ENCODE measurements around the gene PDE5A. TPM values are rescaled to one million over a fixed set of nuclear protein-coding genes. Genes with fewer than 3 reads are reported as not detected.
"Not testable (repeated sequence)": the region's sequence is repeated elsewhere in the genome, so short reads cannot be mapped to it uniquely, and the experiment has no call there.

Gene PDE5A
- total and polyA plus RNA-seq, 12 donors = 1.5 to 17.4 (median 9.9) TPM

DNA sequence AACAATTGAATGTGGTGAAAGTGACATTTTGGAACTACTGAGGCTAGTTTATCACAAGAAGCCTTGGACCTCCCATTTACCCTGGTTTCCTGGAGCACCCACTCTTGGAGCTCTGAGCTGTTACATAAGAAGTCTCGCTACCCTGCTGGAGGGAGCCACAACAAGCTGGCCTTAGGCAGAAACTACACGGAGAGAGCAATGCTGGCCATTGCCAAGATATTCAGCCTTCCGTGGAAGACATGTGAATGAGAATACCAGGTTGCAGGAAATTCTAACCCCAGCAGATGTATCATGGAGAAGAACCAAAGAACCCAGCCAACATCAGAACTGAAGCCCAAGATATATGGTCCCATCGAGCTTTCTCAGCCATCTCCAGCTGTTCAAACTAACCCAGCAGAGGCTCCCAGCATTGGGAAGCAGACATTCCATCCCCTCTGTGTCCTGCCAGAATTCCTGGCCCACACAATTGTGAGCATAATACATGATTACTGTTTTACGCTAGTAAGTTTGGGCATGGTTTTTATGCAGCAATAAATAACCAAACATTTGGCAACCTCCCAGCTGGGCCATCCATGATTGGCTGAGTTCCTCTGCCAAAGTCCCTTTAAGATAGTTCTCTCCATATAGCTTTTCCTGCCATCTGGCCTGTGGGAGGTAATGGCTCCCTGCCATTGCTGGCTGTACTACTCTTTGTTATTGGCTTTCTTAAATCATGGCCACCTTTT lies 17.9 kb upstream of the PDE5A start:
- Histone ChIP-seq H3K36me3 (no peaks in the 10 kb centered on the region), H3K4me3 (no peak overlapping the region), H3K4me1 (peaks cover 0 to 12% (median 0%) of the 10 kb centered on the region in 9 donors), H3K27ac (peak overlapping the region in 7 of 10 donors; percentile 4 to 65 (median 49)), H3K27me3 (no peaks in the 10 kb centered on the region), H3K9me3 (no peaks in the 10 kb centered on the region)
- WGBS, 2 donors = 48 to 77% methylated on average over 5 of the region's 5 CpGs
- peak in 1 of 2 donors; percentile 49 for DNase-seq
- TF ChIP-seq, protein P1, sequence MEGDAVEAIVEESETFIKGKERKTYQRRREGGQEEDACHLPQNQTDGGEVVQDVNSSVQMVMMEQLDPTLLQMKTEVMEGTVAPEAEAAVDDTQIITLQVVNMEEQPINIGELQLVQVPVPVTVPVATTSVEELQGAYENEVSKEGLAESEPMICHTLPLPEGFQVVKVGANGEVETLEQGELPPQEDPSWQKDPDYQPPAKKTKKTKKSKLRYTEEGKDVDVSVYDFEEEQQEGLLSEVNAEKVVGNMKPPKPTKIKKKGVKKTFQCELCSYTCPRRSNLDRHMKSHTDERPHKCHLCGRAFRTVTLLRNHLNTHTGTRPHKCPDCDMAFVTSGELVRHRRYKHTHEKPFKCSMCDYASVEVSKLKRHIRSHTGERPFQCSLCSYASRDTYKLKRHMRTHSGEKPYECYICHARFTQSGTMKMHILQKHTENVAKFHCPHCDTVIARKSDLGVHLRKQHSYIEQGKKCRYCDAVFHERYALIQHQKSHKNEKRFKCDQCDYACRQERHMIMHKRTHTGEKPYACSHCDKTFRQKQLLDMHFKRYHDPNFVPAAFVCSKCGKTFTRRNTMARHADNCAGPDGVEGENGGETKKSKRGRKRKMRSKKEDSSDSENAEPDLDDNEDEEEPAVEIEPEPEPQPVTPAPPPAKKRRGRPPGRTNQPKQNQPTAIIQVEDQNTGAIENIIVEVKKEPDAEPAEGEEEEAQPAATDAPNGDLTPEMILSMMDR (IDR thresholded peaks at IDR 0.05) = no peak
- intact Hi-C loops (cut with DNase I) = loop anchor here in 2 of 10 donors (10.0 kb wide), 2 partner anchors 98 to 148 kb away; no protein-coding TSS in a partner anchor
- peak; percentile 55 to 94 (median 88) for ATAC-seq

DNA sequence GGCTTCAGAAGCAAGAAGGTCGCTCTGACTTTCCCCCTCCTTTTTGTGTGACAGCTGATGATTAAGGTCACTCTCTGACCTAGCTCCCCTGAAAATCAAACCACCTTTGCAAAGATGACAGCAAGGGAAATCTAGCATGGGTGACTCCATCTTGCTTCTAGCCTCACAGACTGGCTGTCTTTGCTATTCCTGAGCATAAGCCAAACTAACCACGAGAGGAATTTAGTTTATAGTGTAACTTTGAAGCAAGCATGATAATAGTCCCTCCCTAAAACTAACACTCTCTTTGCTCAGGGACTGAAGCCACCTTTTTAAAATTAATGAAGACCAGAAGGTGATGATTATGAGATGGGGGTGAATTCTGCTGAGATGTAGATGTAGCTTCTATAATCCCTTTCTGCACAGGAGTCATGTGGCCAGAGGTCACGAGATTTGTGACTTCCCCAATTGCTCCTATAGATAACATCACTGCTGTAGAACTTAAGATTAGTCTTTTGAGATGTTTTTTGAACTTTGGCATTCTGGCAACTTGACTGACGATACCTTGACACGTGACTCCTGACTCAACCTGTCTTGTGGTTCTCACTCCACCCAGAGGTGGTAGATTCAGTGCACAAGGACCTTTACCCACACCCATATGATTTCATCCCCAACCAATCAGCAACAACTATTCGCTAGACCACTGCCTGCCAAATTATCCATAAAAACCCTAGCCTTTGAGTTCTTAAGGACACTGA lies 14.9 kb upstream of the PDE5A start:
- Histone ChIP-seq H3K27me3 (no peaks in the 10 kb centered on the region), H3K36me3 (no peaks in the 10 kb centered on the region), H3K9me3 (no peaks in the 10 kb centered on the region), H3K4me3 (no peak overlapping the region), H3K27ac (no peak overlapping the region), H3K4me1 (peaks cover 0 to 12% (median 0%) of the 10 kb centered on the region in 9 donors)
- intact Hi-C loops (cut with DNase I) = loop anchor here in 2 of 10 donors (10.0 kb wide), 2 partner anchors 101 to 151 kb away; no protein-coding TSS in a partner anchor
- DNase-seq (no peak), ATAC-seq (no peak)
- 76 to 81% methylated on average over 6 of the region's 6 CpGs for WGBS, 2 donors
- TF ChIP-seq, protein P1 (IDR thresholded peaks at IDR 0.05) = no peak

DNA sequence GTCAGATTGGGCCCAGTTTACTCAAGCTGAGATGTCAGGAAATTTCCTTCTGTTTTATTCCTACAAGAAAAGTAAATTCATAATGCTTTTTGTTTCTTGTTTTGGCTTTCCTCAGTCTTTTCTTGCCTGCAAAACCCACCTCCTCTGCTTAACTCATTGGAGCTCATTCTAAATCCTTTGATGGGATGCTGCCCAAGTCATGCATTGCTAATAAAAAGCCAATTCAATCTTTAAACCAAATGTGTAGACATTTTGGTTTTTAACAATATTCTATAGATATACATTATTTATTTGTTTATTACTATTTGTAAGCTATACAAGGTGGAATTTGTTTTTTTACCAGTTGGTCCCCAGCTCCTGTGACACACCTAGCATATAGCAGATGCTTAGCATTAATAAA lies 13.2 kb upstream of the PDE5A start:
- H3K27ac ChIP-seq = no peak overlapping the region
- H3K4me3 ChIP-seq = no peak overlapping the region
- no peaks in the 10 kb centered on the region for H3K27me3 ChIP-seq
- peaks cover 0 to 8% (median 0%) of the 10 kb centered on the region in 9 donors for H3K4me1 ChIP-seq
- no peaks in the 10 kb centered on the region for H3K36me3 ChIP-seq
- intact Hi-C loops (cut with DNase I) = loop anchor here in 2 of 10 donors (10.0 kb wide), 2 partner anchors 103 to 153 kb away; no protein-coding TSS in a partner anchor
- H3K9me3 ChIP-seq = no peaks in the 10 kb centered on the region
- ATAC-seq (no peak), DNase-seq (no peak)
- TF ChIP-seq, protein P1 (IDR thresholded peaks at IDR 0.05) = no peak

DNA sequence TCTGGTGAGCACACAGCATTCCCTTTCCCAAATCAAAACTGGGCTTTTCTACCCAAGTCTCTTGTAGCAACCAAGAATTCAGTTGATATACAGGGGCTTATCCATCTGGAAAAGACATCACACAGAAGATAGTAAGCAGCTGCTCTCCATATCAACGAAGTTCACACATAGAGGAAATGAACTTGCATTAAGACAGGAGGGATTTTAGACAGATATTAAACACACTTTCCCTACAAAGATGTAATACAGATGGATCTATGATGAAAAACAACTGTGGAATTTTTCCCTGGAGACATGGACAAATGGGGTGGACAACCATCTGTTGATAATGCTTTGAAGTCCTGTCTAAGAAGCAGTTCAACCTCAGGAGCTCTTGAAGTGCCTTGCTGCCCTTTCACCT lies 9.8 kb upstream of the PDE5A start:
- ATAC-seq (peak in 6 of 8 donors; percentile 38 to 83 (median 72)), DNase-seq (no peak)
- Histone ChIP-seq H3K27ac (peak overlapping the region in 1 of 10 donors; percentile 49), H3K4me3 (no peak overlapping the region), H3K4me1 (peaks cover 0 to 4% (median 0%) of the 10 kb centered on the region in 9 donors), H3K36me3 (no peaks in the 10 kb centered on the region), H3K27me3 (peaks cover 0 to 13% (median 0%) of the 10 kb centered on the region in 7 donors), H3K9me3 (no peaks in the 10 kb centered on the region)
- TF ChIP-seq, protein P1 (IDR thresholded peaks at IDR 0.05) = no peak
- intact Hi-C loops (cut with DNase I) = loop anchor here in 1 of 10 donors (10.0 kb wide), 1 partner anchor 146 kb away; no protein-coding TSS in a partner anchor
- 20 to 26% methylated on average over 1 of the region's 1 CpG for WGBS, 2 donors

DNA sequence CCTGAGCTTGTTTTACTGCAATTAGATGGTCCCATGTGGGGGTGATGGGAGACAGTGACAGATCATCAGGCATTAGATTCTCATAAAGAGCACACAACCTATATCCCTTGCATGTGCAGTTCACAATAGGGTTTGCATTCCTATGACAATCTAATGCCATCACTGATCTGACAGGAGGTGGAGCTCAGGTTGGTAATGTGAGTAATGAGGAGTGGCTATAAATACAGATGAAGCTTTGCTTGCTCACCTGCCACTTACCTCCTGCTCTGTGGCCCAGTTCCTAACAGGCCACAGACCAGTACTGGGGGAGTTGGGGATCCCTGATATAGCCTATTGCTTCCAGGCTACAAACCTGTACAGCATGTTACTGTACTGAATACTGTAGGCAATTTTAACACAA lies 8.2 kb upstream of the PDE5A start:
- H3K4me1 ChIP-seq, H3K4me3 ChIP-seq, DNase-seq, H3K36me3 ChIP-seq, ATAC-seq, H3K27ac ChIP-seq, H3K9me3 ChIP-seq: not testable (repeated sequence)
- intact Hi-C loops (cut with DNase I) = loop anchor here in 1 of 10 donors (10.0 kb wide), 1 partner anchor 148 kb away; no protein-coding TSS in a partner anchor
- peaks cover 0 to 13% (median 0%) of the 10 kb centered on the region in 7 donors for H3K27me3 ChIP-seq
